Activated CD8-positive, alpha-beta T cell treated with anti-CD3 and anti-CD28 coated beads, Interleukin-2, amount 10 ng/mL, durations not matched to agents 7 days and 5 days (primary cell): ENCODE data around the gene CCAR1. TPM values are rescaled to one million over a fixed set of nuclear protein-coding genes. Genes with fewer than 3 reads are reported as not detected.
"Not testable (repeated sequence)": the region's sequence is repeated elsewhere in the genome, so short reads cannot be mapped to it uniquely, and the experiment has no call there.

Experiments
- ATAC-seq: fragments of 150-1000 bp; cut with Tn5 transposase; one replicate; pipeline ENCODE4 v1.10.0; 2021; ENCODE audit warnings: moderate library complexity
- CTCF ChIA-PET: fragments of 350-600 bp; sonication (Branson Sonifier 250); formaldehyde crosslinking; loops from one replicate; lab custom pipeline; 2021; ENCODE audit warnings: antibody characterized with exemption; lab: Charles Lee
- POLR2A ChIA-PET: fragments of 350-600 bp; sonication (Branson Sonifier 250); formaldehyde crosslinking; loops from one replicate; lab custom pipeline; 2021; ENCODE audit warnings: antibody characterized with exemption; lab: Charles Lee
- DNase-seq: peaks from one replicate; pipeline ENCODE4 v3.0.0-alpha.2; 2020
- H3K27ac Mint-ChIP-seq: one replicate; pipeline ENCODE4 v1.8.0; 2021; ENCODE audit warnings: mild to moderate bottlenecking, mixed read lengths
- H3K27me3 Mint-ChIP-seq: one replicate; pipeline ENCODE4 v1.8.0; 2021; ENCODE audit warnings: low read depth, mixed read lengths
- H3K36me3 Mint-ChIP-seq: one replicate; pipeline ENCODE4 v1.8.0; 2021; ENCODE audit warnings: low read depth, mixed read lengths
- H3K4me1 Mint-ChIP-seq: one replicate; pipeline ENCODE4 v1.8.0; 2021; ENCODE audit warnings: low read depth, mixed read lengths
- H3K4me3 Mint-ChIP-seq: one replicate; pipeline ENCODE4 v1.8.0; 2021; ENCODE audit warnings: mild to moderate bottlenecking, mixed read lengths
- H3K9me3 Mint-ChIP-seq: one replicate; pipeline ENCODE4 v1.8.0; 2022; ENCODE audit warnings: mixed read lengths; ENCODE audit not compliant: insufficient read depth
- total RNA-seq, 2 experiments: library from RNA; stranded (reverse); gene quantifications; one replicate each; pipeline ENCODE4 v1.2.3, GENCODE V29; 2021

The CCAR1 gene
- total RNA-seq, 2 experiments from 2014 or later: 85.7 to 95.4 TPM

DNA sequence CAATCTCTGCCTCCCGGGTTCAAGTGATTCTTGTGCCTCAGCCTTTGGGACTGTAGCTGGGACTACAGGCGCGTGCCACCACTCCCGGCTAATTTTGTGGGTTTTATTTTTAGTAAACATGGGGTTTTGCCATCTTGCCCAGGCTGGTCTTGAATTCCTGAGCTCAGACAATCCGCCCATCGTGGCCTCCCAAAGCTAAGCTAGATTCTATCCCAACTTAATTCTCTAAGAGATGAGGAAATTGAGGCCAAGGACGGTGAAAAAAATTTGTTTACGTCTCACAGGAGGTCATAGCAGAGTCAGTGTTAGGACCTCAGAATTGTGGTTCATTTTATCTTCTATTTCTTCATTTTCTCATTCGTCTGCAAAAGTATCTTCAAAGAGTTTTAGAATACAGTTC, 6.1 kb downstream of the CCAR1 start:
- H3K36me3 Mint-ChIP-seq: peaks cover 41% of the 10 kb centered on the region
- ChIA-PET CTCF (interaction anchor here (0.9 kb wide), 1 partner anchor 176 kb away, joined by 3 read pairs; no protein-coding TSS in a partner anchor), POLR2A (interaction anchor here (0.6 kb wide), 1 partner anchor 56 kb away, joined by 3 read pairs; no protein-coding TSS in a partner anchor)
- DNase-seq (no peak), ATAC-seq (no peak)
- no peak overlapping the region for H3K27ac Mint-ChIP-seq
- H3K4me1 Mint-ChIP-seq: peaks cover 25% of the 10 kb centered on the region
- no peaks in the 10 kb centered on the region for H3K9me3 Mint-ChIP-seq
- H3K4me3 Mint-ChIP-seq: no peak overlapping the region
- no peaks in the 10 kb centered on the region for H3K27me3 Mint-ChIP-seq

- no peaks in the 10 kb centered on the region for H3K27me3 Mint-ChIP-seq
- H3K36me3 Mint-ChIP-seq: peaks cover 57% of the 10 kb centered on the region
- H3K9me3 Mint-ChIP-seq: no peaks in the 10 kb centered on the region
- DNase-seq: no peak
- H3K4me1 Mint-ChIP-seq: peaks cover 10% of the 10 kb centered on the region
- ATAC-seq: no peak
- ChIA-PET CTCF (no interaction called here), POLR2A (no interaction called here)
- H3K4me3 Mint-ChIP-seq: no peak overlapping the region
- H3K27ac Mint-ChIP-seq: no peak overlapping the region
These were observed 11.6 kb downstream of the CCAR1 start for GRCh38 chr10:68732651-68733050.

GRCh38 chr10:68734349-68734748, 13.3 kb downstream of the CCAR1 start:
- Mint-ChIP-seq H3K27me3 (no peaks in the 10 kb centered on the region), H3K4me3 (no peak overlapping the region), H3K27ac (no peak overlapping the region), H3K9me3 (no peaks in the 10 kb centered on the region), H3K36me3 (peaks cover 61% of the 10 kb centered on the region), H3K4me1 (peaks cover 13% of the 10 kb centered on the region)
- ChIA-PET CTCF (no interaction called here), POLR2A (no interaction called here)
- ATAC-seq (no peak), DNase-seq (no peak)

DNA sequence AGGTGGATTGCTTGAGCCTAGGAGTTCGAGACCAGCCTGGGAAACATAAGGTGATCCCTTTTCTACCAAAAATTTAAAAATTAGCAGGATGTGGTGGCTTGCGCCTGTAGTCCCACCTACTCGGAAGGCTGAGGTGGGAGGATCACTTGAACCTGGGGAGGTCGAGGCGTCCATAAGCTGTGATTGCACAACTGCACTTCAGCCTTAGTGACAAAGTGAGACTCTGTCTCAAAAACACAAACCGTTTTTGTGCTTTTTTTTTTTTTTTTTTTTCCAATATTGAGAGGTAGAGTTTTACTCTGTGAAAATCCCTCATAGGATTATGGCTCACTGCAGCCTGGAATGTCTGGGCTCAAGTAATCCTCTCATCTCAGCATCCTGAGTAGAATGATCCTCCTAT, 14.1 kb downstream of the CCAR1 start:
- no peak overlapping the region for H3K4me3 Mint-ChIP-seq
- no peaks in the 10 kb centered on the region for H3K27me3 Mint-ChIP-seq
- H3K4me1 Mint-ChIP-seq: peaks cover 10% of the 10 kb centered on the region
- ChIA-PET CTCF (no interaction called here), POLR2A (no interaction called here)
- no peaks in the 10 kb centered on the region for H3K9me3 Mint-ChIP-seq
- ATAC-seq: no peak
- H3K27ac Mint-ChIP-seq: no peak overlapping the region
- peaks cover 63% of the 10 kb centered on the region for H3K36me3 Mint-ChIP-seq
- DNase-seq: no peak

DNA sequence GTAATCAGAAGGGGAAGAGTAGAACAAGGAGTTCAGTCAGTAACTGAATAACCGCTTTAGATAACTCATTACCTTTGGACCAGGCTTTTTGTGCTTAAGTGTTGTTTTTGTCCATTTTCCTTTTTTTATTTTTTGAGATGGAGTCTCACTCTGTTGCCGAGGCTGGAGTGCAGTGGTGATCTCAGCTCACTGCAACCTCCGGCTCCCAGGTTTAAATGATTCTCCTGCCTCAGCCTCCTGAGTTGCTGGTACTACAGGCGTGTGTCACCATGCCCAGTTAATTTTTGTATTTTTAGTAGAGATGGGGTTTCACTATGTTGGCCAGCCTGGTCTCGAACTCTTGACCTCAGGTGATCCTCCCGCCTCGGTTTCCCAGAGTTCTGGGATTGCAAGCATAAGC, 14.7 kb downstream of the CCAR1 start:
- peaks cover 64% of the 10 kb centered on the region for H3K36me3 Mint-ChIP-seq
- DNase-seq, H3K27ac Mint-ChIP-seq, H3K9me3 Mint-ChIP-seq, H3K4me3 Mint-ChIP-seq, H3K27me3 Mint-ChIP-seq, POLR2A ChIA-PET, CTCF ChIA-PET, H3K4me1 Mint-ChIP-seq, ATAC-seq: not testable (repeated sequence)

- H3K27ac Mint-ChIP-seq, H3K27me3 Mint-ChIP-seq, ATAC-seq, POLR2A ChIA-PET, H3K4me3 Mint-ChIP-seq, DNase-seq, H3K9me3 Mint-ChIP-seq, H3K4me1 Mint-ChIP-seq: not testable (repeated sequence)
- peaks cover 51% of the 10 kb centered on the region for H3K36me3 Mint-ChIP-seq
- CTCF ChIA-PET: interaction anchor here (1.9 kb wide), 1 partner anchor 190 kb away, joined by 7 read pairs; no protein-coding TSS in a partner anchor
These were observed 19.6 kb downstream of the CCAR1 start for GRCh38 chr10:68740676-68741075.

DNA sequence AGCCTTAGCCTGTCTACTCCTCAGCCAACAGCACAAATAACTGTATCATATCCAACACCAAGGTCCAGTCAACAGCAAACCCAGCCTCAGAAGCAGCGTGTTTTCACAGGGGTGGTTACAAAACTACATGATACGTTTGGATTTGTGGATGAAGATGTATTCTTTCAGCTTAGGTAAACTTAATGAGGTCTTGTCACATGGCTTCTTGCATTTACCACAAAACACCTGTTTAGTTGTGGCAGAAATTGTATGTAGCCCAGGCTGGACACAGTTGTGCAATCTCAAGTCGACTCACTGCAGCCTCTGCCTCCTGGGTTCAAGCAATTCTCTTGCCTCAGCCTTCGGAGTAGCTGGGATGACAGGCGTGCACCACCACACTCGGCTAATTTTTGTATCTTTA, 21.4 kb downstream of the CCAR1 start:
- H3K9me3 Mint-ChIP-seq: no peaks in the 10 kb centered on the region
- DNase-seq (no peak), ATAC-seq (no peak)
- CTCF ChIA-PET: interaction anchor here (0.6 kb wide), 1 partner anchor 528 kb away, joined by 3 read pairs; no protein-coding TSS in a partner anchor
- H3K27me3 Mint-ChIP-seq: no peaks in the 10 kb centered on the region
- peaks cover 3% of the 10 kb centered on the region for H3K4me1 Mint-ChIP-seq
- H3K27ac Mint-ChIP-seq: no peak overlapping the region
- no peak overlapping the region for H3K4me3 Mint-ChIP-seq
- POLR2A ChIA-PET: no interaction called here
- H3K36me3 Mint-ChIP-seq: peaks cover 39% of the 10 kb centered on the region

- ATAC-seq: no peak
- peaks cover 51% of the 10 kb centered on the region for H3K36me3 Mint-ChIP-seq
- ChIA-PET CTCF (interaction anchor here (1.0 to 1.2 kb wide), 2 partner anchors 202 to 346 kb away, joined by 3 to 4 read pairs; partner anchors contain the start of gene RUFY2), POLR2A (no interaction called here)
- no peak for DNase-seq
- H3K27me3 Mint-ChIP-seq: no peaks in the 10 kb centered on the region
- H3K4me3 Mint-ChIP-seq: no peak overlapping the region
- no peaks in the 10 kb centered on the region for H3K9me3 Mint-ChIP-seq
- H3K27ac Mint-ChIP-seq: no peak overlapping the region
- no peaks in the 10 kb centered on the region for H3K4me1 Mint-ChIP-seq
These were observed 31.8 kb downstream of the CCAR1 start for GRCh38 chr10:68752711-68753350.

GRCh38 chr10:68756246-68756645, 35.2 kb downstream of the CCAR1 start:
- DNase-seq (no peak), ATAC-seq (no peak)
- ChIA-PET POLR2A (no interaction called here), CTCF (interaction anchor here (0.5 kb wide), 1 partner anchor 199 kb away, joined by 3 read pairs; no protein-coding TSS in a partner anchor)
- no peak overlapping the region for H3K27ac Mint-ChIP-seq
- peaks cover 47% of the 10 kb centered on the region for H3K36me3 Mint-ChIP-seq
- H3K27me3 Mint-ChIP-seq: no peaks in the 10 kb centered on the region
- no peak overlapping the region for H3K4me3 Mint-ChIP-seq
- no peaks in the 10 kb centered on the region for H3K4me1 Mint-ChIP-seq
- H3K9me3 Mint-ChIP-seq: no peaks in the 10 kb centered on the region

- CTCF ChIA-PET: interaction anchor here (0.5 kb wide), 1 partner anchor 199 kb away, joined by 3 read pairs; no protein-coding TSS in a partner anchor
- H3K4me3 Mint-ChIP-seq: no peak overlapping the region
- no peaks in the 10 kb centered on the region for H3K27me3 Mint-ChIP-seq
- H3K36me3 Mint-ChIP-seq: peaks cover 49% of the 10 kb centered on the region
- no peak for DNase-seq
- H3K4me1 Mint-ChIP-seq: no peaks in the 10 kb centered on the region
- H3K9me3 Mint-ChIP-seq: no peaks in the 10 kb centered on the region
- no peak overlapping the region for H3K27ac Mint-ChIP-seq
- POLR2A ChIA-PET: no interaction called here
- no peak for ATAC-seq
These were observed 35.7 kb downstream of the CCAR1 start for GRCh38 chr10:68756766-68757165.

GRCh38 chr10:68759223-68759863, 38.3 kb downstream of the CCAR1 start:
- Mint-ChIP-seq H3K27me3 (no peaks in the 10 kb centered on the region), H3K9me3 (no peaks in the 10 kb centered on the region), H3K36me3 (peaks cover 47% of the 10 kb centered on the region), H3K4me1 (no peaks in the 10 kb centered on the region), H3K27ac (no peak overlapping the region), H3K4me3 (no peak overlapping the region)
- DNase-seq (no peak), ATAC-seq (no peak)
- ChIA-PET CTCF (no interaction called here), POLR2A (interaction anchor here (0.6 kb wide), 1 partner anchor 405 kb away, joined by 3 read pairs; no protein-coding TSS in a partner anchor)

- Mint-ChIP-seq H3K4me1 (no peaks in the 10 kb centered on the region), H3K27ac (no peak overlapping the region), H3K27me3 (no peaks in the 10 kb centered on the region), H3K4me3 (no peak overlapping the region), H3K9me3 (no peaks in the 10 kb centered on the region), H3K36me3 (peaks cover 49% of the 10 kb centered on the region)
- DNase-seq (no peak), ATAC-seq (no peak)
- ChIA-PET CTCF (no interaction called here), POLR2A (interaction anchor here (0.6 kb wide), 1 partner anchor 405 kb away, joined by 3 read pairs; no protein-coding TSS in a partner anchor)
These were observed 38.9 kb downstream of the CCAR1 start for GRCh38 chr10:68759967-68760366.
